Esophagus muscularis mucosa (tissue), 4 donors: Measurements from ENCODE around the gene MBOAT2. TPM values are rescaled to one million over a fixed set of nuclear protein-coding genes. Genes with fewer than 3 reads are reported as not detected.

Source experiments
- DNase-seq: peaks from one replicate; pipeline ENCODE4 v3.0.0-alpha.2; 2017; ENCODE audit errors: extremely low spot score
- H3K27ac ChIP-seq, 4 donors: fragments of 200-600 bp; sonication (generic); replicated peaks in 1 of 4; 1 replicate in 3 of 4; 2 replicates in 1 of 4; pipeline ENCODE4 v1.5.1; 2016 to 2019; ENCODE audit warnings: mild to moderate bottlenecking in 1 of 4
- H3K27me3 ChIP-seq, 4 donors: fragments of 200-600 bp; sonication (generic); one replicate each; pipeline versions ENCODE4 v1.5.1 to v1.6.0; 2016 to 2019
- H3K36me3 ChIP-seq, 4 donors: fragments of 200-600 bp; sonication (generic); one replicate each; pipeline ENCODE4 v1.5.1; 2016 to 2019
- H3K4me1 ChIP-seq, 4 donors: fragments of 200-600 bp; sonication (generic); one replicate each; pipeline ENCODE4 v1.5.1; 2016 to 2019
- H3K4me3 ChIP-seq, 4 donors: fragments of 200-600 bp; sonication (generic); 1 replicate in 2 of 4; 2 replicates in 2 of 4; pipeline ENCODE4 v1.5.1; 2016 to 2019; ENCODE audit warnings: mild to moderate bottlenecking in 4 of 4, moderate library complexity in 1 of 4
- H3K9me3 ChIP-seq, 4 donors: fragments of 200-600 bp; sonication (generic); 1 replicate in 3 of 4; 2 replicates in 1 of 4; pipeline ENCODE4 v1.5.1; 2016 to 2019
- EP300 ChIP-seq: sonication (generic); formaldehyde crosslinking; IDR thresholded peaks from one replicate; pipeline ENCODE4 v1.6.1; 2017; ENCODE audit warnings: antibody characterized with exemption
- POLR2A ChIP-seq: fragments of 450-650 bp; IDR thresholded peaks from one replicate; pipeline ENCODE4 v1.6.1; 2017; ENCODE audit warnings: antibody characterized with exemption, moderate library complexity, mild to moderate bottlenecking, low read depth
- POLR2AphosphoS5 ChIP-seq, 2 donors: sonication (generic); formaldehyde crosslinking; IDR thresholded peaks; one replicate each; pipeline ENCODE4 v1.6.1; 2017; ENCODE audit warnings: antibody characterized with exemption in 2 of 2
- WGBS: methylation state at CpG from one replicate; pipeline ENCODE4 v1.1.5; 2018; 5-methylcytosine and 5-hydroxymethylcytosine counted together
- intact Hi-C: fragments of 100-400 bp; cut with DNase I; formaldehyde crosslinking; loops from one replicate; pipeline ENCODE4 v1.15.1; 2023
- total RNA-seq, 4 donors: library from RNA; depleted of rRNA; stranded (reverse); fragments of >200 nt; gene quantifications; one replicate each; pipeline versions ENCODE4 v1.1.0 to v1.2.1, GENCODE V29; 2016
- TF ChIP-seq, protein P1 (sequence below), 3 experiments: fragments of 200-600 bp in 2 of 3; fragments of 450-650 bp in 1 of 3; sonication (generic) in 2 of 3; IDR thresholded peaks; one replicate each; pipeline ENCODE4 v1.5.1; 2017 to 2019; ENCODE audit warnings: antibody characterized with exemption in 3 of 3, mild to moderate bottlenecking in 2 of 3, moderate library complexity in 1 of 3

The MBOAT2 gene
- total RNA-seq, 4 donors from 2014 or later, result 14.1 to 19.9 (median 17.0) TPM

DNA sequence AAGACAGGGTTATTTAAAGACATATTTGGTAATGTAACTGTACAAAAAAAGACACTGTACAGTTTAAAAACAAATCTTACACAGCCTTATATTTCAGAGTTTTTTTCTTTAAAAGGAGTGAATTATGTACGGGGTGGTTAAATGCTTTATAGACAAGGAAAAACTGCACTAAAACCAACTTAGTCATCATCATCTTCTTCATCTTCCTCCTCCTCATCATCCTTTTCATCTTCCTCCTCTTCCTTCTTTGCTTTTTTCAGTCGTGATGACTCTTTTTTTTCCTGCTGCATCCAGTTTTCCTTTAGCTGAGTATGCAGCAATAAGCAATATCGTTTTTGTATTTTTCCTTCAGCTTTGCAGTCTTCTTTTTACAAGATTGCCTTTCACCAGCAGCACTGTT is 14.6 kb upstream of the MBOAT2 start:
- no peaks in the 10 kb centered on the region for H3K27me3 ChIP-seq
- intact Hi-C loops, result no loop called here
- TF ChIP-seq POLR2AphosphoS5 (IDR thresholded peaks at IDR 0.05) (no peak), EP300 (no peak), POLR2A (no peak)
- TF ChIP-seq, protein P1, sequence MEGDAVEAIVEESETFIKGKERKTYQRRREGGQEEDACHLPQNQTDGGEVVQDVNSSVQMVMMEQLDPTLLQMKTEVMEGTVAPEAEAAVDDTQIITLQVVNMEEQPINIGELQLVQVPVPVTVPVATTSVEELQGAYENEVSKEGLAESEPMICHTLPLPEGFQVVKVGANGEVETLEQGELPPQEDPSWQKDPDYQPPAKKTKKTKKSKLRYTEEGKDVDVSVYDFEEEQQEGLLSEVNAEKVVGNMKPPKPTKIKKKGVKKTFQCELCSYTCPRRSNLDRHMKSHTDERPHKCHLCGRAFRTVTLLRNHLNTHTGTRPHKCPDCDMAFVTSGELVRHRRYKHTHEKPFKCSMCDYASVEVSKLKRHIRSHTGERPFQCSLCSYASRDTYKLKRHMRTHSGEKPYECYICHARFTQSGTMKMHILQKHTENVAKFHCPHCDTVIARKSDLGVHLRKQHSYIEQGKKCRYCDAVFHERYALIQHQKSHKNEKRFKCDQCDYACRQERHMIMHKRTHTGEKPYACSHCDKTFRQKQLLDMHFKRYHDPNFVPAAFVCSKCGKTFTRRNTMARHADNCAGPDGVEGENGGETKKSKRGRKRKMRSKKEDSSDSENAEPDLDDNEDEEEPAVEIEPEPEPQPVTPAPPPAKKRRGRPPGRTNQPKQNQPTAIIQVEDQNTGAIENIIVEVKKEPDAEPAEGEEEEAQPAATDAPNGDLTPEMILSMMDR (IDR thresholded peaks at IDR 0.05), result no peak
- no peak for DNase-seq
- no peaks in the 10 kb centered on the region for H3K36me3 ChIP-seq
- H3K4me3 ChIP-seq, result no peak overlapping the region
- WGBS, result 81% methylated on average over 3 of the region's 3 CpGs
- H3K27ac ChIP-seq, result no peak overlapping the region
- no peaks in the 10 kb centered on the region for H3K9me3 ChIP-seq
- no peaks in the 10 kb centered on the region for H3K4me1 ChIP-seq

DNA sequence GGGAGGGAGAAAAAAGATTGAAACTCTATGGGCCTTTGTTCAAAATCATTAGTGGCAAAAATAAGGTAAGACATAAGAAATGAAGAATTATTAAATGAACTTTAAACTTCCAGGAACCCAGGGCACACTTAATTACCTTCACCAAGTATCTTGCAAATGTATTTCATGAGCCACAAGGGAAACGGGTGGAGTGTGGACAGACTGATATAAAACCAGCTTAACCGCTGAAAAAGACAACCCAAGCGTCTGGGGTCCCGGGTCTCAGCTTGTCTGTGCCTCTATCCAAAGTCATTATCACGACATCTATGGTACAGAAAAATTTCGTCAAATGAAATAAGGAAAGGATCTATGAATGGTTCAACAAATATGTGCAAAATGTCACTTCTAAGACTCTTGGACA is 13.9 kb upstream of the MBOAT2 start:
- Histone ChIP-seq H3K27ac (no peak overlapping the region), H3K4me1 (no peaks in the 10 kb centered on the region), H3K36me3 (no peaks in the 10 kb centered on the region), H3K27me3 (no peaks in the 10 kb centered on the region), H3K4me3 (no peak overlapping the region), H3K9me3 (no peaks in the 10 kb centered on the region)
- intact Hi-C loops, result no loop called here
- WGBS, result 88% methylated on average over 6 of the region's 6 CpGs
- no peak for DNase-seq
- TF ChIP-seq POLR2A, result no peak
- TF ChIP-seq, protein P1 (IDR thresholded peaks at IDR 0.05), result no peak
- TF ChIP-seq POLR2AphosphoS5 (IDR thresholded peaks at IDR 0.05), result no peak
- no peak for TF ChIP-seq EP300

DNA sequence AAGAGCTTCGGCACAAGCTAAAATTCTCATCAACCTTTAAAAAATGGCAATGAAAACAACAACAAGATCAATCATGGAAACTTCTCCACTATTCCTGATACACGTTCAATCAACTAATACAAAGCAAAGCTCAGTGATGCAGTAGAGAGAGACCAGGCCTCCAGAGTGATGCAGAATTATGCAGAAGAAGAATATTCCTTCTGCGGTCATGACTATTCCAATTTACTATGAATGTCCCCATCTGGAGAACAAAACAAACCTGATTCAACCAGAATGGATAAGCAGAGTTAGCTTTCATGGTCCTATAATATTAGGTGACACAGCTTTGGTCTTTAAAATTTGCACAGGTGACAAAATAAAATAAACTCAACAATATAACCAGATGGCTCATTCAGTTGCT is 12.5 kb upstream of the MBOAT2 start:
- 94% methylated on average over 3 of the region's 3 CpGs for WGBS
- Histone ChIP-seq H3K4me1 (peaks cover 0 to 4% (median 2%) of the 10 kb centered on the region in 4 donors), H3K4me3 (no peak overlapping the region), H3K9me3 (no peaks in the 10 kb centered on the region), H3K36me3 (no peaks in the 10 kb centered on the region), H3K27ac (no peak overlapping the region), H3K27me3 (no peaks in the 10 kb centered on the region)
- intact Hi-C loops, result no loop called here
- no peak for TF ChIP-seq EP300
- no peak for TF ChIP-seq POLR2A
- TF ChIP-seq, protein P1 (IDR thresholded peaks at IDR 0.05), result no peak
- no peak for TF ChIP-seq POLR2AphosphoS5 (IDR thresholded peaks at IDR 0.05)
- no peak for DNase-seq

DNA sequence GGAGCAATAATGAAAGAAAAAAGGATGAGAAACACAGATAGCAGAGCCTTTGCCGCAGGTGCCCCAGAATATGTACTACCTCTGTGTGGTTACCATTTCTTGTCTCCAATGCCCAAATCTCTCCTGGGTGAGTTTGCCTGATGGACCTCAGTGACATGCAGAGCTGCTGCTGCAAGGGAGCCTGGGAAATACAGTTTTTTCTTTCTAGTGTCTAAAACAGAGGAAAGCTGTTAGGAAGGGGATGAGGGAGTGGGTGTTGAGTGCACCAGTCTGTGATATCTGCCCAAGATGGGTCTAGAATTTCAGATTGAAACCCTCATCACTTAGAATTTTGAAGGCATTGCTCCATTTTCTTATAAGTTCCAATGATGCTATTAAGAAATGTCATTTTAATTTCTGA is 9.9 kb upstream of the MBOAT2 start:
- peaks cover 0 to 18% (median 10%) of the 10 kb centered on the region in 4 donors for H3K4me1 ChIP-seq
- H3K36me3 ChIP-seq, result no peaks in the 10 kb centered on the region
- WGBS, result 100% methylated on average over 1 of the region's 1 CpG
- no peak for DNase-seq
- no peaks in the 10 kb centered on the region for H3K9me3 ChIP-seq
- intact Hi-C loops, result no loop called here
- TF ChIP-seq POLR2AphosphoS5 (IDR thresholded peaks at IDR 0.05) (no peak), EP300 (no peak), POLR2A (no peak)
- TF ChIP-seq, protein P1 (IDR thresholded peaks at IDR 0.05), result no peak
- no peak overlapping the region for H3K27ac ChIP-seq
- H3K27me3 ChIP-seq, result no peaks in the 10 kb centered on the region
- H3K4me3 ChIP-seq, result no peak overlapping the region

DNA sequence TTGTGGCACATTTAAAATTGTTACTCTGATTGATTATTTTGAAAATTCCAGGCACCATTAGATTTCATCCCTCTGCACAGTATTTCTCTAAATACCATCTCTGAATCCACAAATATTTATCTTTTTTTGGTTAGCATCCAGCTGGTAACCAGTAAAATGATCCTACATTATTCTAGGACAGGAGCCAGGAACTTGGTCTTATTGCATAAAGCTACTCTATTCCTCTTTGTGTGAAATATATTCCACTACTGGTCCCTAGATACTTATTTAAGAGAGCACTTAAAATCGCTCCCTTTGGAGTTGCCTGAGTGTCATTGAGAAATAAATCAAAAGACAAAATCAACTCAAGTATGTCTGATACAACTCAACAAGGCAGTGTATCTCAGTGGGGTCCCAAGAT is 7.4 kb upstream of the MBOAT2 start:
- DNase-seq, result no peak
- Histone ChIP-seq H3K4me1 (peaks cover 0 to 18% (median 10%) of the 10 kb centered on the region in 4 donors), H3K9me3 (no peaks in the 10 kb centered on the region), H3K27me3 (no peaks in the 10 kb centered on the region), H3K27ac (no peak overlapping the region), H3K4me3 (no peak overlapping the region), H3K36me3 (no peaks in the 10 kb centered on the region)
- intact Hi-C loops, result no loop called here
- 54% methylated on average over 1 of the region's 1 CpG for WGBS
- TF ChIP-seq POLR2A (no peak), POLR2AphosphoS5 (IDR thresholded peaks at IDR 0.05) (no peak), EP300 (no peak)
- TF ChIP-seq, protein P1 (IDR thresholded peaks at IDR 0.05), result no peak
